Endothelial cell of umbilical vein (primary cell): ENCODE measurements around the gene TOR1AIP1.

Experiments
- CTCF ChIP-seq, 2 donors: IDR thresholded peaks; 1 replicate in 1 of 2; 2 replicates in 1 of 2; pipeline ENCODE4 v1.5.1; 2011; ENCODE audit warnings: low read length in 2 of 2, mild to moderate bottlenecking in 2 of 2, moderate library complexity in 2 of 2, control low read depth in 1 of 2, inconsistent platforms in 1 of 2, low read depth in 1 of 2; ENCODE audit not compliant: insufficient read depth in 1 of 2; ENCODE audit errors: extremely low read depth in 1 of 2
- EZH2 ChIP-seq: IDR thresholded peaks from 2 replicates; pipeline ENCODE4 v1.6.1; 2012; ENCODE audit warnings: borderline replicate concordance, low read depth, mild to moderate bottlenecking, moderate library complexity, low read length, inconsistent platforms; ENCODE audit not compliant: severe bottlenecking
- FOS ChIP-seq: IDR thresholded peaks from 2 replicates; pipeline ENCODE4 v1.6.1; 2011; ENCODE audit warnings: mild to moderate bottlenecking, low read length, moderate library complexity, borderline replicate concordance; ENCODE audit not compliant: insufficient read depth
- GATA2 ChIP-seq: IDR thresholded peaks from 2 replicates; pipeline ENCODE4 v1.7.0; 2011; ENCODE audit warnings: low read depth, mild to moderate bottlenecking, moderate library complexity, mixed read lengths, low read length; ENCODE audit not compliant: insufficient read length, insufficient read depth
- JUN ChIP-seq: IDR thresholded peaks from 2 replicates; pipeline ENCODE4 v1.6.1; 2011; ENCODE audit warnings: borderline replicate concordance, low read depth; ENCODE audit not compliant: insufficient read length, insufficient read depth
- MAX ChIP-seq: IDR thresholded peaks from 2 replicates; pipeline ENCODE4 v1.6.1; 2011; ENCODE audit not compliant: insufficient read depth, insufficient read length
- MYC ChIP-seq: IDR thresholded peaks from one replicate; pipeline ENCODE4 v1.6.1; 2011; ENCODE audit warnings: mild to moderate bottlenecking, low read depth, low read length
- POLR2A ChIP-seq: IDR thresholded peaks from 2 replicates; pipeline ENCODE4 v1.6.1; 2012; ENCODE audit warnings: low read depth, mild to moderate bottlenecking, control low read depth, low read length
- POLR2AphosphoS5 ChIP-seq: IDR thresholded peaks from 2 replicates; pipeline ENCODE4 v1.6.1; 2012; ENCODE audit warnings: low read depth, mild to moderate bottlenecking, control low read depth, low read length, moderate library complexity; ENCODE audit not compliant: insufficient read depth

- TF ChIP-seq CTCF (IDR thresholded peaks at IDR 0.05; ENCODE audit: extremely low read depth in 1 of 2, insufficient read depth in 1 of 2, low read depth in 1 of 2, low read length in 2 of 2) (no peak), POLR2AphosphoS5 (no peak), EZH2 (no peak), JUN (no peak), POLR2A (no peak), MAX (no peak), GATA2 (no peak), MYC (no peak), FOS (no peak)
Measured at GRCh38 chr1:179866616-179867015, 15.5 kb upstream of the TOR1AIP1 start.
